SU-DHL-6 (cell line): Measurements from ENCODE around the gene HS2ST1.

Source experiments
- CTCF ChIP-seq: fragments of 200-600 bp; sonication (generic); IDR thresholded peaks from one replicate; pipeline ENCODE4 v1.5.1; 2017; ENCODE audit warnings: antibody characterized with exemption, mild to moderate bottlenecking, low read length, moderate library complexity; ENCODE audit not compliant: insufficient read depth, poor library complexity, severe bottlenecking
- EZH2phosphoT487 ChIP-seq: fragments of 200-600 bp; sonication (generic), shearing (Covaris generic); conservative IDR thresholded peaks from 2 replicates; pipeline ENCODE4 v1.6.1; 2018; ENCODE audit warnings: mild to moderate bottlenecking, antibody characterized with exemption, low read length, moderate library complexity, mixed read lengths

GRCh38 chr1:87123610-87124009 lies 209.2 kb downstream of the HS2ST1 start:
- no peak for TF ChIP-seq CTCF
- TF ChIP-seq EZH2phosphoT487 = no peak
